ENCODE data around the gene BNC1. TPM values are rescaled to one million over a fixed set of nuclear protein-coding genes. Genes with fewer than 3 reads are reported as not detected.

BNC1 gene
- total RNA-seq, 1 experiment from 2014 or later, result not detected

DNA sequence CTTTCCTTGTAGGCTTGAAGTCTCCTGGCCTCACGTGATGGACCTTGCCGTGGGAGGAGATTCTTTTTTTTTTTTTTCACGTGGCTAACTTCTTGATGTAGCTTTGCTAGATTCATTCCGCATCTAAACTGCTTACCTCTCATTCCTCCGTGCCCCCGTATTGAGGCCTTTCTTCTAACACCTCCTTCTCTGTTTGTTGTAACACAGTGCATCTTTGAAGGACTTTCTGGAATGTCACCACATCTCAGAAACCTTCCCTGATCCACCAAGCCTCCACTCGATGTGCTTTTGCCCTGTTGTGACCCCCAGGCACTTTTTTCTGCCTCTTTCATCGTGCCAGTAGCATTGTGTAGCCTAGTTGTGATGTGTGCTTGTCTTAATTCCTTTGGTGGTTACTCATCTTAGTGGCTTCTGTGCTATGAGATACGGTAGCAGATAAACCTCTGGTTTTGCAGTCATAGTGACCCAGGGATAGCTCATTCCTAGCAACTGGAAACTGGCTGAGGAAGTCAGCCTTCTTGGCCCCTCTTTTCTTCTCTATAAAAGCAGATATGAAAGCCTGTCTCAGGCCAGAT lies 1.6 kb upstream of the BNC1 start:
- no peaks in the 10 kb centered on the region for H3K4me1 Mint-ChIP-seq (ENCODE audit: low read depth, unreplicated experiment)
- CTCF ChIA-PET, result interaction anchor here (1.4 kb wide), 1 partner anchor 13 kb away, joined by 6 read pairs; no protein-coding TSS in a partner anchor
- BruUV-seq (replicated peaks), result no TSS peak
- peaks cover 3% of the 10 kb centered on the region for H3K27me3 Mint-ChIP-seq (ENCODE audit: unreplicated experiment)
- TF ChIP-seq, protein P1, sequence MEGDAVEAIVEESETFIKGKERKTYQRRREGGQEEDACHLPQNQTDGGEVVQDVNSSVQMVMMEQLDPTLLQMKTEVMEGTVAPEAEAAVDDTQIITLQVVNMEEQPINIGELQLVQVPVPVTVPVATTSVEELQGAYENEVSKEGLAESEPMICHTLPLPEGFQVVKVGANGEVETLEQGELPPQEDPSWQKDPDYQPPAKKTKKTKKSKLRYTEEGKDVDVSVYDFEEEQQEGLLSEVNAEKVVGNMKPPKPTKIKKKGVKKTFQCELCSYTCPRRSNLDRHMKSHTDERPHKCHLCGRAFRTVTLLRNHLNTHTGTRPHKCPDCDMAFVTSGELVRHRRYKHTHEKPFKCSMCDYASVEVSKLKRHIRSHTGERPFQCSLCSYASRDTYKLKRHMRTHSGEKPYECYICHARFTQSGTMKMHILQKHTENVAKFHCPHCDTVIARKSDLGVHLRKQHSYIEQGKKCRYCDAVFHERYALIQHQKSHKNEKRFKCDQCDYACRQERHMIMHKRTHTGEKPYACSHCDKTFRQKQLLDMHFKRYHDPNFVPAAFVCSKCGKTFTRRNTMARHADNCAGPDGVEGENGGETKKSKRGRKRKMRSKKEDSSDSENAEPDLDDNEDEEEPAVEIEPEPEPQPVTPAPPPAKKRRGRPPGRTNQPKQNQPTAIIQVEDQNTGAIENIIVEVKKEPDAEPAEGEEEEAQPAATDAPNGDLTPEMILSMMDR (IDR thresholded peaks at IDR 0.05; ENCODE audit: unreplicated experiment), result no peak
- H3K27ac Mint-ChIP-seq (ENCODE audit: unreplicated experiment), result no peak overlapping the region
- no peak for DNase-seq
- H3K9me3 Mint-ChIP-seq (ENCODE audit: low read depth, unreplicated experiment), result no peaks in the 10 kb centered on the region
- H3K36me3 Mint-ChIP-seq (ENCODE audit: insufficient read depth, unreplicated experiment), result no peaks in the 10 kb centered on the region
- intact Hi-C loops (cut with micrococcal nuclease; ENCODE audit: unreplicated experiment), result no loop called here
- no peak overlapping the region for H3K4me3 Mint-ChIP-seq (ENCODE audit: low read depth, unreplicated experiment)

DNA sequence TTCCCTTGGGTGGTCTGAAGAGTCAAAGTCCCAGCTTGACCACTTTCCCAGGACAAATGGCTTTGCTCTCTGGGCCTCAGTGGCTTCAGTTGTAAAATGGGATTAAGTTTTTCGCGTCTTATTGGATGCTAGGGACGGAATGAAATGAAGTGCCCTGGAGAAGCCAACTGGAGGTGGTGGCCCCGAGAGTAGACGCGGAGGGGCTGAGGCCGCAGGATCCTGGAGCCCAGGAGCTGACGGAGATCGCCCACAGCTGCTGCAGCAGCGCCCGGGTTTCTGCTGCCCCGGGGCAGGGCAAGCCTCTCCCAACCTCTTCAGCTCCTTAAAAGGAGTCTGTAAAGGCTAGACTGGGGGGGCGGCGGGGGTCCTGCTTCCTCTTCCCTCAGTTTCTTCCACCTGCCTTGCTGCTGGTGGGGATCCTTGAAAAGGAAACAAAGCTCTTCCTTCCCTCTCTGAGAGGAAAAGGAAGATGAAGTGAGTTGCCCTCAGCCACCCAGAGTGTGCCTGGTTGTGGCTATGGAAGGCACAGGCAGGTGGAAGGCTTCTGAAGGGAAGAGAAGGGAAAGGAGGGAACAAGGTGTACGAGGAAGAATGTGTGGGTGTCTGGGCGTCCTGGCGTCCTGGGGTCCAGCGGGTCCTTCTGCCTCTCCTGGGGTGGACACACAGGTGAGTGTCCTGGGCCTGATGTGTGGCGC lies 967 bp upstream of the BNC1 start:
- Mint-ChIP-seq H3K36me3 (ENCODE audit: insufficient read depth, unreplicated experiment) (no peaks in the 10 kb centered on the region), H3K4me1 (ENCODE audit: low read depth, unreplicated experiment) (no peaks in the 10 kb centered on the region), H3K27ac (ENCODE audit: unreplicated experiment) (no peak overlapping the region), H3K9me3 (ENCODE audit: low read depth, unreplicated experiment) (no peaks in the 10 kb centered on the region), H3K4me3 (ENCODE audit: low read depth, unreplicated experiment) (no peak overlapping the region), H3K27me3 (ENCODE audit: unreplicated experiment) (peaks cover 10% of the 10 kb centered on the region)
- DNase-seq, result no peak
- TF ChIP-seq, protein P1 (IDR thresholded peaks at IDR 0.05; ENCODE audit: unreplicated experiment), result no peak
- no TSS peak for BruUV-seq (replicated peaks)
- CTCF ChIA-PET, result interaction anchor here (1.4 kb wide), 1 partner anchor 14 kb away, joined by 6 read pairs; no protein-coding TSS in a partner anchor
- intact Hi-C loops (cut with micrococcal nuclease; ENCODE audit: unreplicated experiment), result no loop called here

DNA sequence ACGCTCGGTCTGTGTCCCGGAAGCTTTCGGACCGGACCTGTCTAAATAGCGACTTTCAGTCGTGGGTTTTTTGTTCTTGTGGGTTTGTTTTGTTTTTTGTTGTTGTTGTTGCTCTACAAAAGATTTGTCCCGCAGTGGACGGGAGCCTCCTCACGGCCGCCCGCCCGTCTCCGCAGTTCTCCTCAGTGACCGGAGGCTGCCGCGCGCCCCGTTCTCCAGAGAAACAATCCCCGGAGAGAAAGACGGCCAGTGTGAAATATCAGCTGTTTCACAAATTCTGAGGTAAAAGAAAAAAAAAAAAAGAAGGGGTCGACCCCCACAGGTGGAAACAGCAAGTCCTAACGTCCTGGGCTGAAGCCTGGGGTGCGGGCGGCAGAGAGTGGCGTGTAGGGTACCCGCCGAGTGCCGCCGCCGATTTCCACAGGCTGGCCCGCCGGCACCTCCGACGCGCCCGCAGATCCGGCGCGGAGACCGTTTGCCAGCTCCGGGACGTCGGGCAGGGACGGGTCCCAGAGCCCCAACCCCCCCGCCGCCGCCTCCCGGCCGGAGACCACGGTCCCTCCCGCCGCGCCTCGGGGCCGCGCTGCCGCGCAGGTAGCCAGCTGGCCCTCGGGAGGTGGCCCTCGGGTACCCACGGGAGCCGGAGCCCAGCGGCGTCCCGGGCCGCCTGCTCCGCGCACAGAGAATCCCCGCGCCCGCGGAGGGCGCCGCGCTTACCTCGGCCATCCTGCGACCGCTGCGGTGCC lies 478 bp downstream of the BNC1 start:
- peaks cover 24% of the 10 kb centered on the region for H3K27me3 Mint-ChIP-seq (ENCODE audit: unreplicated experiment)

DNA sequence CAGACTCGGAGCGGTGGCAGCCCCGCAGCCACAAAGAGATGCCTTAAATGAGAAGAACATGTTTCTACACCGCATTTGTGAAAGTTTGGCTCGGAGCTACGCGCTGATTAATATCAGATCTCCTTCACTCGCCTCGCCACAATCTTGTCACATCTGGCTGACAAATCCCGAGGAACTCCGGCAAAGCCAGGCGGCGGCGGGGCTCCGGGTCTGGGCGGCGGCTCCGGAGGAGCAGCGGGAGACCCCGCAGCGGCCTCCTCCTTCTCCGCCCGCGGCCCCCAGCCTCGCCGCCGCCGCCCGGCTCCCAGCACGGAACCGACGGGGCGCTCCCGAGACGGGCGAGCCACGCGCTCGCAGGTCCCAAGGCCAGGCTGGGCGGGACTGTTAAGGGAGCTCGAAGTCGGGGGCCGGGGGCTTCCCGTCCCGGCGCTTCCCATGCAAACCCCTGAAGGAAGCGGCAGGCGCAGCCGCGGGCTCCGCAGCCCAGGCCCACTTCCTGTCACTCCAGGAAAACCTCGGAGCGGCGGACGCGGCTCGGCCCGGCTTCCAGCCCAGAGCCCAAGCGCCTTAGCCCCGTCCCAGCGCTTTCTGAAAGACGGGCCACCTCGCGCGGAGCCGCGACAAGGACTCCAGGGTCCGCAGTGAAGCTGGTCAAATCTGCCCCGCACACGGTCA lies 1.2 kb downstream of the BNC1 start:
- H3K4me3 Mint-ChIP-seq (ENCODE audit: low read depth, unreplicated experiment), result no peak overlapping the region
- H3K27me3 Mint-ChIP-seq (ENCODE audit: unreplicated experiment), result peaks cover 31% of the 10 kb centered on the region
- no peaks in the 10 kb centered on the region for H3K4me1 Mint-ChIP-seq (ENCODE audit: low read depth, unreplicated experiment)
- intact Hi-C loops (cut with micrococcal nuclease; ENCODE audit: unreplicated experiment), result no loop called here
- TF ChIP-seq, protein P1 (IDR thresholded peaks at IDR 0.05; ENCODE audit: unreplicated experiment), result no peak
- H3K36me3 Mint-ChIP-seq (ENCODE audit: insufficient read depth, unreplicated experiment), result no peaks in the 10 kb centered on the region
- CTCF ChIA-PET, result interaction anchor here (0.7 kb wide), 1 partner anchor 97 kb away, joined by 3 read pairs; no protein-coding TSS in a partner anchor
- no peaks in the 10 kb centered on the region for H3K9me3 Mint-ChIP-seq (ENCODE audit: low read depth, unreplicated experiment)
- no peak overlapping the region for H3K27ac Mint-ChIP-seq (ENCODE audit: unreplicated experiment)
- DNase-seq, result no peak
- BruUV-seq (replicated peaks), result no TSS peak

More for the DNA sequence above, 478 bp downstream of the BNC1 start:
- TF ChIP-seq, protein P1 (IDR thresholded peaks at IDR 0.05; ENCODE audit: unreplicated experiment), result no peak
- H3K4me3 Mint-ChIP-seq (ENCODE audit: low read depth, unreplicated experiment), result no peak overlapping the region
- no peaks in the 10 kb centered on the region for H3K9me3 Mint-ChIP-seq (ENCODE audit: low read depth, unreplicated experiment)
- H3K4me1 Mint-ChIP-seq (ENCODE audit: low read depth, unreplicated experiment), result no peaks in the 10 kb centered on the region
- DNase-seq, result no peak
- CTCF ChIA-PET, result no interaction called here
- H3K27ac Mint-ChIP-seq (ENCODE audit: unreplicated experiment), result no peak overlapping the region
- no peaks in the 10 kb centered on the region for H3K36me3 Mint-ChIP-seq (ENCODE audit: insufficient read depth, unreplicated experiment)
- no TSS peak for BruUV-seq (replicated peaks)
- intact Hi-C loops (cut with micrococcal nuclease; ENCODE audit: unreplicated experiment), result no loop called here

All from Calu3 (cell line).